Upper lobe of left lung (tissue), 6 donors: ENCODE data around the gene SPR. TPM values are rescaled to one million over a fixed set of nuclear protein-coding genes. Genes with fewer than 3 reads are reported as not detected.

Source experiments
- ATAC-seq, 2 donors: fragments of 200-7000 bp; cut with Tn5 transposase; one replicate each; pipeline ENCODE4 v1.9.1; 2022; ENCODE audit warnings: mild to moderate bottlenecking in 2 of 2, moderate library complexity in 2 of 2; ENCODE audit not compliant: low FRiP score in 2 of 2
- DNase-seq, 2 donors: peaks; one replicate each; pipeline ENCODE4 v3.0.0-alpha.2; 2019 to 2020
- H3K27ac ChIP-seq, 4 donors: fragments of 200-600 bp; sonication (generic); one replicate each; pipeline ENCODE4 v1.5.1; 2016 to 2019
- H3K27me3 ChIP-seq, 4 donors: fragments of 200-600 bp; sonication (generic); one replicate each; pipeline ENCODE4 v1.5.1; 2017 to 2019
- H3K36me3 ChIP-seq, 4 donors: fragments of 200-600 bp; sonication (generic); one replicate each; pipeline ENCODE4 v1.5.1; 2016 to 2019
- H3K4me1 ChIP-seq, 4 donors: fragments of 200-600 bp; sonication (generic); one replicate each; pipeline ENCODE4 v1.5.1; 2018 to 2019
- H3K4me3 ChIP-seq, 4 donors: fragments of 200-600 bp; sonication (generic); one replicate each; pipeline ENCODE4 v1.5.1; 2017 to 2019; ENCODE audit warnings: mild to moderate bottlenecking in 2 of 4, moderate library complexity in 1 of 4
- H3K9me3 ChIP-seq, 4 donors: fragments of 200-600 bp; sonication (generic); one replicate each; pipeline ENCODE4 v1.5.1; 2018 to 2019
- EP300 ChIP-seq, 4 donors: sonication (generic); formaldehyde crosslinking; IDR thresholded peaks; one replicate each; pipeline ENCODE4 v1.5.1; 2017; ENCODE audit warnings: antibody characterized with exemption in 4 of 4, control low read depth in 2 of 4
- POLR2A ChIP-seq, 4 donors: fragments of 450-650 bp; IDR thresholded peaks; one replicate each; pipeline ENCODE4 v1.5.1; 2016 to 2017; ENCODE audit warnings: antibody characterized with exemption in 4 of 4, mild to moderate bottlenecking in 2 of 4
- POLR2AphosphoS5 ChIP-seq, 2 donors: sonication (generic); formaldehyde crosslinking; IDR thresholded peaks; one replicate each; pipeline ENCODE4 v1.5.1; 2017; ENCODE audit warnings: antibody characterized with exemption in 2 of 2
- WGBS, 2 donors: methylation state at CpG; one replicate each; pipeline ENCODE4 v1.1.5; 2017 to 2018; 5-methylcytosine and 5-hydroxymethylcytosine counted together
- total RNA-seq, 6 donors: library from RNA; depleted of rRNA in 4 of 6; stranded (reverse); fragments of >200 nt in 4 of 6; gene quantifications; one replicate each; pipeline versions ENCODE4 v1.1.0 to v1.2.1, GENCODE V29; 2016 to 2021
- TF ChIP-seq, protein P1 (sequence below), 6 experiments: fragments of 450-650 bp in 4 of 6; fragments of 200-600 bp in 2 of 6; sonication (generic) in 2 of 6; IDR thresholded peaks; one replicate each; pipeline ENCODE4 v1.5.1; 2016 to 2019; ENCODE audit warnings: antibody characterized with exemption in 6 of 6
- donor health status: DM: no; HTN: no; CAD: no; lungs with moderate emphysema.
- donor health status: DM: no; HTN: yes; CAD: no; lungs with severe emphysema.

Gene SPR
- total RNA-seq, 6 donors from 2014 or later = 26.2 to 49.2 (median 34.2) TPM

DNA sequence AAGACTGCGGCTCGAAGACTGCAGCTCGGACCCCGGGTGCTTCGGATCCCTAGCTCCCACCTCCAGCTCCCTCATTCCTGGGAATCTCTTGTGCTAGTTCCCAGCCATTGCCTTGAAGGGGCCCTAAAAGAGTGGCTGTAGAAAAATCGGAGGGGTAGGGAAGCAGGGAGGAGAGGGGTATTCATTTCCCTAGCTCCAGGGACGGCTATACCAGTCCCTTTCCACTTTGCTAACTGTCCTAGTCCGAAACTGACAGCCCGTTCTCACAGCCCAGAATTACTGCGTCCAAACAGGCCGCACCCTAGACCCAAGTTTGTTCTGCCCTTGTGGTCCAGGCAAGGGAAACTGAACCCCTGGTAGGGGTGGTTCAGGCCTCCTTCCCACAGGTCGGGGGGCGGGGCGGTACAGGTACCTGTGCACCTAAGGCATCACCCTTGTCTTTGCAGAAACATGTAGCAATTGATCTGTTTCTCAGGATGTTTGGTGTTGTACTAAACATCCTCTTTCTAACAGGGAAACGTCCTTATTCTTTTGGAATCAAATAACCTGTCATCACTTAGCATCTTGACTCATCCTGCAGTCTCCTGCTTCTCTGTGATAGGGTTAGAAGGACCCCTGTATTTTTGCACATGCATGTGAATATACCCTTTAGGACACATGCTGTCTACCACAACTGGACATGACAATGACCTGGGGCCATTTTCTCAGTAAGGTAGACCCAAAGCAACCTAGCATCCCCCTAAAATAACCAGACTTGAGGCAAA, 34.1 kb downstream of the SPR start:
- no peaks in the 10 kb centered on the region for H3K9me3 ChIP-seq
- WGBS, 2 donors = 29 to 34% methylated on average over 15 of the region's 15 CpGs
- H3K4me3 ChIP-seq = peak overlapping the region in 1 of 4 donors; percentile 35
- H3K27me3 ChIP-seq = peaks cover 2 to 92% (median 70%) of the 10 kb centered on the region in 4 donors
- DNase-seq (no peak), ATAC-seq (no peak)
- no peaks in the 10 kb centered on the region for H3K36me3 ChIP-seq
- peaks cover 49 to 56% (median 54%) of the 10 kb centered on the region in 4 donors for H3K4me1 ChIP-seq
- no peak overlapping the region for H3K27ac ChIP-seq
- TF ChIP-seq, protein P1, sequence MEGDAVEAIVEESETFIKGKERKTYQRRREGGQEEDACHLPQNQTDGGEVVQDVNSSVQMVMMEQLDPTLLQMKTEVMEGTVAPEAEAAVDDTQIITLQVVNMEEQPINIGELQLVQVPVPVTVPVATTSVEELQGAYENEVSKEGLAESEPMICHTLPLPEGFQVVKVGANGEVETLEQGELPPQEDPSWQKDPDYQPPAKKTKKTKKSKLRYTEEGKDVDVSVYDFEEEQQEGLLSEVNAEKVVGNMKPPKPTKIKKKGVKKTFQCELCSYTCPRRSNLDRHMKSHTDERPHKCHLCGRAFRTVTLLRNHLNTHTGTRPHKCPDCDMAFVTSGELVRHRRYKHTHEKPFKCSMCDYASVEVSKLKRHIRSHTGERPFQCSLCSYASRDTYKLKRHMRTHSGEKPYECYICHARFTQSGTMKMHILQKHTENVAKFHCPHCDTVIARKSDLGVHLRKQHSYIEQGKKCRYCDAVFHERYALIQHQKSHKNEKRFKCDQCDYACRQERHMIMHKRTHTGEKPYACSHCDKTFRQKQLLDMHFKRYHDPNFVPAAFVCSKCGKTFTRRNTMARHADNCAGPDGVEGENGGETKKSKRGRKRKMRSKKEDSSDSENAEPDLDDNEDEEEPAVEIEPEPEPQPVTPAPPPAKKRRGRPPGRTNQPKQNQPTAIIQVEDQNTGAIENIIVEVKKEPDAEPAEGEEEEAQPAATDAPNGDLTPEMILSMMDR (IDR thresholded peaks at IDR 0.05) = no peak
- TF ChIP-seq EP300 (IDR thresholded peaks at IDR 0.05) (no peak), POLR2A (IDR thresholded peaks at IDR 0.05) (no peak), POLR2AphosphoS5 (IDR thresholded peaks at IDR 0.05) (no peak)

- Histone ChIP-seq H3K27me3 (peaks cover 2 to 89% (median 70%) of the 10 kb centered on the region in 4 donors), H3K36me3 (no peaks in the 10 kb centered on the region), H3K9me3 (no peaks in the 10 kb centered on the region), H3K4me1 (peaks cover 43 to 50% (median 48%) of the 10 kb centered on the region in 4 donors), H3K4me3 (no peak overlapping the region), H3K27ac (no peak overlapping the region)
- no peak for ATAC-seq
- DNase-seq = peak in 1 of 2 donors; percentile 9
- 73 to 100% methylated on average over 1 of the region's 1 CpG for WGBS, 2 donors
- TF ChIP-seq, protein P1 (IDR thresholded peaks at IDR 0.05) = no peak
- TF ChIP-seq POLR2AphosphoS5 (IDR thresholded peaks at IDR 0.05) = no peak
- no peak for TF ChIP-seq EP300 (IDR thresholded peaks at IDR 0.05)
- no peak for TF ChIP-seq POLR2A (IDR thresholded peaks at IDR 0.05)
These were observed 34.6 kb downstream of the SPR start for GRCh38 chr2:72921853-72922252.

DNA sequence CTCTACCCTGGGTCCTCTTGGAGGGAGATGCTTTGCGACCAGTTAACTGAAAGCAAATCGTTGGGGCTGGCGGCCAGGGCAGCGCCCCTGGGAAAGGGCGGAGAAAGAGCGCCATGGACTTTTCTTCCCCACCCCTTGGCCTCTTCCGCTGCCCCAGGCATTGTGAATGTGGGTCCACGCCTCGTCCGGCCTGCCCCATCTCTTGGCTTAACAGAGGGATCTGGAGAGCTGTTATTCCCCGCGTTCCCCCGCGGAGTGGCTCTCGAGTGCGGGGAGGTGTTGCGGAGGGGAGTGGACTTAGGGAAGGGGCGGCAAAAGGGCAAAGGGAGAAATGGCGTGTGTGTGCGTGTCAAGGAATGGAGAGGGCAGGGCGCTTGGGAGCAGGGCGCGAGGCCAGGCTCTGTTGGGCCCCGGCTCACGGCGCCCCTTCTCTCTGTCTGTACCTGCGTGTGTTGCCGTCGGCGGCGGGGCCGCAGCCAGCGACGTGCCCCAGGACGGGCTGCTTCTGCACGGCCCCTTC, 36.7 kb downstream of the SPR start:
- H3K27me3 ChIP-seq = peaks cover 2 to 73% (median 57%) of the 10 kb centered on the region in 4 donors
- WGBS, 2 donors = 3 to 5% methylated on average over 26 to 36 of the region's 36 CpGs
- peak in 1 of 2 donors; percentile 3 for DNase-seq
- peak in 1 of 2 donors; percentile 9 for ATAC-seq
- no peak overlapping the region for H3K4me3 ChIP-seq
- H3K9me3 ChIP-seq = no peaks in the 10 kb centered on the region
- no peaks in the 10 kb centered on the region for H3K36me3 ChIP-seq
- no peak overlapping the region for H3K27ac ChIP-seq
- peaks cover 23 to 30% (median 28%) of the 10 kb centered on the region in 4 donors for H3K4me1 ChIP-seq
- TF ChIP-seq POLR2A (IDR thresholded peaks at IDR 0.05) = no peak
- no peak for TF ChIP-seq EP300 (IDR thresholded peaks at IDR 0.05)
- TF ChIP-seq, protein P1 (IDR thresholded peaks at IDR 0.05) = no peak
- TF ChIP-seq POLR2AphosphoS5 (IDR thresholded peaks at IDR 0.05) = no peak

- TF ChIP-seq EP300 (IDR thresholded peaks at IDR 0.05) (no peak), POLR2A (IDR thresholded peaks at IDR 0.05) (no peak), POLR2AphosphoS5 (IDR thresholded peaks at IDR 0.05) (no peak)
- TF ChIP-seq, protein P1 (IDR thresholded peaks at IDR 0.05) = no peak
- WGBS, 2 donors = 5 to 7% methylated on average over 18 to 20 of the region's 61 CpGs
These were observed 37.4 kb downstream of the SPR start for GRCh38 chr2:72924353-72925240.

More at GRCh38 chr2:72924353-72925240, 37.4 kb downstream of the SPR start:
- ATAC-seq = peak in 1 of 2 donors; percentile 18
- no peaks in the 10 kb centered on the region for H3K9me3 ChIP-seq
- H3K27me3 ChIP-seq = peaks cover 2 to 66% (median 54%) of the 10 kb centered on the region in 4 donors
- no peak overlapping the region for H3K4me3 ChIP-seq
- H3K27ac ChIP-seq = no peak overlapping the region
- peak; percentile 15 to 83 for DNase-seq
- no peaks in the 10 kb centered on the region for H3K36me3 ChIP-seq
- peaks cover 23 to 30% (median 28%) of the 10 kb centered on the region in 4 donors for H3K4me1 ChIP-seq
